ENCODE measurements around the gene MRPL4.

The MRPL4 gene

GRCh38 chr19:10289167-10289835 lies 37.3 kb downstream of the MRPL4 start:
- no peak for DNase-seq (ENCODE audit: low read depth)

- no peak for DNase-seq (ENCODE audit: low read depth)
Measured at GRCh38 chr19:10289836-10290356, 37.9 kb downstream of the MRPL4 start, which contains the start of gene ICAM5. Gene ICAM5 (plus strand): TSS chr19:10289952. CDS start chr19:10290044, 92 bp downstream.

- no peak for DNase-seq (ENCODE audit: low read depth)
Measured at GRCh38 chr19:10290357-10290875, 38.4 kb downstream of the MRPL4 start.

DNA sequence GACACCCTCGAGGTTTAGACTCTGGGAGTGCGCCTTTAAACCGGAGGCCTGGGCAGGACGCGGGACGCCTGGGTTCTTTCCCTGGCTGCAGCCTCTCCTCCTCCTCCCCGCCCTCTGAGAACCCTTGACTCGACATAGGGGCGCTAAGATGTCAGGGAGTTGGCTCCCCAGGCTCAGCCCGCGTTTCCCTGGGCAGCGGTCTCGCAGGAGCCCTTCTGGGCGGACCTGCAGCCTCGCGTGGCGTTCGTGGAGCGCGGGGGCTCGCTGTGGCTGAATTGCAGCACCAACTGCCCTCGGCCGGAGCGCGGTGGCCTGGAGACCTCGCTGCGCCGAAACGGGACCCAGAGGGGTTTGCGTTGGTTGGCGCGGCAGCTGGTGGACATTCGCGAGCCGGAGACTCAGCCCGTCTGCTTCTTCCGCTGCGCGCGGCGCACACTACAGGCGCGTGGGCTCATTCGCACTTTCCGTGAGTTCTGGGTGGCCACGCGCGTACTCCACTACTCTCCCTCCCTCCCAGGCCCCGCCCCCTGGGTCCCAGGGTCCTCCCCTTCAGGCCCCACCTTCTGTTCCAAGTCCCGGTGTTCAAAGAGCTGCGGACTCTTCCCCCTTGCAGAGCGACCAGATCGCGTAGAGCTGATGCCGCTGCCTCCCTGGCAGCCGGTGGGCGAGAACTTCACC lies 39.0 kb downstream of the MRPL4 start:
- no peak for DNase-seq (ENCODE audit: low read depth)

DNA sequence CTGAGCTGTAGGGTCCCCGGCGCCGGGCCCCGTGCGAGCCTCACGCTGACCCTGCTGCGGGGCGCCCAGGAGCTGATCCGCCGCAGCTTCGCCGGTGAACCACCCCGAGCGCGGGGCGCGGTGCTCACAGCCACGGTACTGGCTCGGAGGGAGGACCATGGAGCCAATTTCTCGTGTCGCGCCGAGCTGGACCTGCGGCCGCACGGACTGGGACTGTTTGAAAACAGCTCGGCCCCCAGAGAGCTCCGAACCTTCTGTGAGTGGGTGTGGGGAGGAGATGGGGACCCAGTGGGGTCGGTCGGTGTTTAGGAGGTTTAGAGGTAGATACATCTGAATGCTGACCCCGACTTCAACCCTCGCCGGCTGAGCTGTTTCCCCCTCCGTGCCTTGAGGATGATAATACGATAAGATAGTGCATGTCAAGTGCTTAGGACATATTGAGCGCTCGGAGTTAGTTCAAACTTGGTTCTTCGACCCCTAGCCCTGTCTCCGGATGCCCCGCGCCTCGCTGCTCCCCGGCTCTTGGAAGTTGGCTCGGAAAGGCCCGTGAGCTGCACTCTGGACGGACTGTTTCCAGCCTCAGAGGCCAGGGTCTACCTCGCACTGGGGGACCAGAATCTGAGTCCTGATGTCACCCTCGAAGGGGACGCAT lies 39.7 kb downstream of the MRPL4 start:
- DNase-seq (ENCODE audit: low read depth): no peak

DNA sequence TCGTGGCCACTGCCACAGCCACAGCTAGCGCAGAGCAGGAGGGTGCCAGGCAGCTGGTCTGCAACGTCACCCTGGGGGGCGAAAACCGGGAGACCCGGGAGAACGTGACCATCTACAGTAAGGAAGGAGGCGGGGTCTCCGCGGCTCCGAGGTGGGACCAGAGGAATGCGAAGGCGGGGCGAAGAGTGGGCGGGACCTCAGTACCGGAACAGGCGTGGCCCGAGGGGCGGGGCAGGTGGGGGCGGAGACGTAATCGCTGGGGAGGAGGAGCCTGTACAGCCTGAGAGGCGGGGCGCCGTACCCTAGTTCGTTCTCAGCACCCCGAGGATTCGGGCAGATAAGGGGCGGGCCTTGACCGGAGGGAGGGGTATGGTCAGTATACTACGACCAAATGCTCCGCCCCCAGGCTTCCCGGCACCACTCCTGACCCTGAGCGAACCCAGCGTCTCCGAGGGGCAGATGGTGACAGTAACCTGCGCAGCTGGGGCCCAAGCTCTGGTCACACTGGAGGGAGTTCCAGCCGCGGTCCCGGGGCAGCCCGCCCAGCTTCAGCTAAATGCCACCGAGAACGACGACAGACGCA lies 40.3 kb downstream of the MRPL4 start:
- DNase-seq (ENCODE audit: low read depth): no peak

DNA sequence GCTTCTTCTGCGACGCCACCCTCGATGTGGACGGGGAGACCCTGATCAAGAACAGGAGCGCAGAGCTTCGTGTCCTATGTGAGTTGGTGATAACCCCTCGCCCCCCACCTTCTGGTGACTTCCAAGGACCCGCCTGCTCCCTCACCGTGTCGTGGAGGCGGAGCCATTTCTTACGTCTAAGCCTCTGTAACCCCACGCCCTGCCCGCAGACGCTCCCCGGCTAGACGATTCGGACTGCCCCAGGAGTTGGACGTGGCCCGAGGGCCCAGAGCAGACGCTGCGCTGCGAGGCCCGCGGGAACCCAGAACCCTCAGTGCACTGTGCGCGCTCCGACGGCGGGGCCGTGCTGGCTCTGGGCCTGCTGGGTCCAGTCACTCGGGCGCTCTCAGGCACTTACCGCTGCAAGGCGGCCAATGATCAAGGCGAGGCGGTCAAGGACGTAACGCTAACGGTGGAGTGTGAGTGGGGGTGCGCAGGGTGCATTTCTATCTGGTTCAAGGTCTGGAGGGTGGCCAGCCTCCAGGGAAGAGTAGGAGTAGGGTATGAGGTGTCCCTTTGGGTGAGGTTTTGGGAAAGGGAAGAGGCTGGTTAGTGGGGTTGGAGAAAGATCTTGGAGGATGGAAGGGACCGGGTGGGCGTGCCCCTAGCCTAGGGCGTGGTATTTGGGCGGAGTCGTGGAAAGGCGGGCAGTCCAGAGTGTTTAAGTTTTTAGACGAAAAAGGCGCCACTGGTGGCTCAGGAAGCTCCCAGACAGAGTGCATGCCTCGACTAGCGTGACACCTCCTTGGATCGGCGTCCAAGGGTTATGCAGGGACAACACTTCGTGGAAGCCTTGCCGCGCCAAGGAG lies 41.0 kb downstream of the MRPL4 start:
- DNase-seq (ENCODE audit: low read depth): no peak

GRCh38 chr19:10293637-10294367 lies 41.8 kb downstream of the MRPL4 start:
- no peak for DNase-seq (ENCODE audit: low read depth)

DNA sequence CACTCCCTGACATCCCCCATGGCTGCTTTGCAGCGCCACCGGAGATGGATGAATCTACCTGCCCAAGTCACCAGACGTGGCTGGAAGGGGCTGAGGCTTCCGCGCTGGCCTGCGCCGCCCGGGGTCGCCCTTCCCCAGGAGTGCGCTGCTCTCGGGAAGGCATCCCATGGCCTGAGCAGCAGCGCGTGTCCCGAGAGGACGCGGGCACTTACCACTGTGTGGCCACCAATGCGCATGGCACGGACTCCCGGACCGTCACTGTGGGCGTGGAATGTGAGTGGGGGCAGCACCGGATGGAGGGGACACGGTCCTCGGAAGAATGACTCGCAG lies 42.3 kb downstream of the MRPL4 start:
- DNase-seq (ENCODE audit: low read depth): no peak

GRCh38 chr19:10295305-10295846 lies 43.4 kb downstream of the MRPL4 start:
- no peak for DNase-seq (ENCODE audit: low read depth)

GRCh38 chr19:10295847-10296591 lies 44.0 kb downstream of the MRPL4 start:
- no peak for DNase-seq (ENCODE audit: low read depth)

DNA sequence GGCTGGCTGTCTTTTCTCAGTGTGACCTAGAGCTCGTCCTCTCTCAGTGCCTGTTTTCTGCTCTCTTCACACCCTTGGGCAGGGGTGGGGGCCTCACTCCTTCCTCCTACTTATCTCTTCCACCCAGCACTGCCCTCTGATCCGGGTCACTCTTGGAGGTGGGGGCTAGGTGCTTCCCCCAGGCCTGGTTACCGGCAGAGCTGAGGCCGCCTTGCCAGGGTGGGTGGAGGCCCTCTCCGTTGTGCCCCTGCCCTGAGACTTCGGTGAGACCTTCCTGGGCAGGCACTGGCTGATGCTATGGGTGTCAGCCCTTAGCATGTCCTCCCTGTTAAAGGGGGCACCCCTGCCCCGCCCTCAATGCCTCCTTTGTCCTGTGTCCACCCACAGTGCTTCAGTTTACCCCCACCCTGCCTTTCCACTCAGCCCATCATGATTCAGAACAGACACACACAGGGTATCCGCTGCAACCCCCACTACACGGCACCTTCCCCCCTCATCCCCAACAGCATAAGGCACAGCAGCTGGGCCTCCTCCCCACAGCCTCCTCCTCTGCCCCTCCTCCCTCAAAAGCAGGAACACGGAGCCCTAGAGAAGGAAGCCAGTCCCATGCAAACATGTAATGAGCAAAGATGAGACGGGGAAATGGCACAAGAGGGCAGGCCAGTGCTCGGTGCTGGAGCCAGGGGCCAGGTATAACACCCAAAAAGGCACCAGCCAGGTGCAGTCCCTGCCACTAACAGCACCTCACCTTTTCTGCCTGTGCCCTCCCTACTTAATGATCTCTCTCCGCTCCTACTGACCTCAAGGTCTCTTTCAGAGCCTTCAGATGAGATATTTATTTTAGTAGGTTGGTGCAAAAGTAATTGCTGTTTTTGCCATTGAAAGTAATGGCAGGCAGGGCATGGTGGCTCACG lies 47.8 kb downstream of the MRPL4 start:
- DNase-seq (ENCODE audit: low read depth): no peak

DNA sequence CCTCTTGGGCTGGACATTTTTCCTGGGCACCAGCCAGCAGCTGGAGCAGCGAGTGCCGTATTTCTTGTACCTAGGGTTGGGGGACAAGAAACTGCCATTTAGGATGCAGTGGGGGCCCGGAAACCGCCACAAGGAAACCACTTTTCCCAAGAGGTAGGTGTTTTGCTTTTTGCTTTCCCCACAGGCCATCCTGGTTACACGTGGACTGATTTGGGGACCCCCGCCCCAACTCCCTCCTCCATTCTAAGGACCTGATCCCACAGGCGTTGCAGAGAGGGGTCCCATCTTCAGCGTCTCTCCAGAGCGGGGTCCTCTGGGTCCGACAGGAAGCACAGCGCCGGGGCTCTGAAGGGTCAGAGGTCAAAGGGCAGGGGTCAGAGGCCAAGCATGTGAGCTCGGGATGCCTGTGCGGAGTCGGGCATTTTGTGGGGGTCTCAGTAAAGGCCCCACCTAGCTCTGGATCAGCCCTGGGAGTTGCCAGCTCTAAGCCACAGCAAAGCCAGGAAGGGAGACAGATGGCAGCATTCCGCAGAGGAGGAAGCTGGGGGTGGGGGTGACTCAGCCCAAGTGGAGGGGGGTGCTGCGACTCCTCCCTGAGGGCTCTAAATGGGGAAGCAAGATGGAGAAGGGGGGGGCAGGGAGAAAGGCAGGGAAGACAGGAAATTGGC lies 53.3 kb downstream of the MRPL4 start:
- DNase-seq (ENCODE audit: low read depth): no peak

- DNase-seq (ENCODE audit: low read depth): no peak
Measured at GRCh38 chr19:10306327-10306726, 54.3 kb downstream of the MRPL4 start.

DNA sequence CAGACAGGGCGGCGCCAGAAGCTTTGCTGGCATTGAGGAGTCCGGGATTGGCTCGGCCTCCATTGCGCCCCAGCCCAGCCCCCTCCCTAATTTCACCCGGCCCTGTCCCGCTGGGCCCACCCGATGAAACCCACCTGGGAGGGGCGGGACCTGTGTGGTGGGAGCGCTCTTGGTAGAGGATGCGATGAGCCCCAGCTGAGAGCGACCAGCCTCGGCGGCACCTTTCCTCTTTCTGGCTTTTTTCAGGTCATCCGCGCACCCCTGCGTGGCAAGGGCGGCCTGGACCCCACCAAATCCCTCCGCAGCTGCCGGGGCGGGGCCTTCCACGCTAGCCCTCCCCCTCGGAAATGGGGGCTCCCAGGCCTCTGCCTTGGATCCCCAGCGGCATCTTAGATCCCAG lies 57.4 kb downstream of the MRPL4 start, which contains the start of gene ZGLP1:
Gene ZGLP1, minus strand, starts transcription at position 393 of the 400 bp plus-strand sequence.
- no peak for DNase-seq (ENCODE audit: low read depth)

Measured in GM04504 (cell line).